HG03103 (cell line): Measurements from ENCODE around the gene SCG5.

Experiments used
- ATAC-seq: cut with Tn5 transposase; IDR thresholded peaks from one replicate; pipeline ENCODE4 v1.9.1; 2021; ENCODE audit warnings: low read depth; ENCODE audit not compliant: unreplicated experiment

Gene SCG5

DNA sequence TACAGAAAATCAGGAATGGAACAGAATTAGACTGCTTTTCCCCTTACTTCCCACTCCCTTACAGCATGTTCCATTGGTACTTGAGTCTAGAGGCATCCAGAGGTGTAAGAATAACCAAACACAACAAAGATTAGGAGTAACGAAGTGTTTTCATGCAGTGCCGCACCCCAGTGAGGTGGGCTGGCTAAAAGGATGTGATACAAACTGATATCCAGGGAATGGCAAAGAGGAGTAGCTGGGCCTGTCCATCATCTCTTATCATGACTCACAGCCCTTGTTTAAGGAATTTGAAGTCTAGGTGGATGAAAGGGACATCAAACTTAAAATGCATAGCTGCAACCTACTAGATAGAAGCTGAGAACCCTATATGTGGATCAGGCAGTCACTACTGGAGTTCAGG lies 16.4 kb downstream of the SCG5 start:
- no peak for ATAC-seq

GRCh38 chr15:32659340-32660155 lies 18.0 kb downstream of the SCG5 start:
- ATAC-seq: no peak

DNA sequence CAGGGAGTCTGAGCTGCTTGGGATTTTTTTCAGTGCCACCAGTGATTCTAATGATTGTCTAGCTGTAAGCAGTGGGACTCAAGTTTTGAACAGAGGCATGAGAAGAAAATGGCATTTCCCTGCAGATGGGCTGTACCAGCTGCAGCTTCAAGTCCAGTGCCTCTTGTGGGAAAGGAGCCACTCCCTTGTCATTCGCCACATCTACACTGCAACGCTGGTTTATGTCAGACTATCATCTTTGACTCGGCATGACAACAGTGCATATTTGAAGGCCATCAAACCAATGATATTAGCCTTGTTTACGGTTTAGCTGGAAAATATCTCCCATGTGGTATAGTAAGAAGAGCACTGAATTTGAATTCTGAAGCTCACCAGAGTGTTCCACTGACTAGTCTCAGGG lies 22.2 kb downstream of the SCG5 start:
- no peak for ATAC-seq

- ATAC-seq: no peak
Measured at GRCh38 chr15:32664796-32665195, 23.3 kb downstream of the SCG5 start.

GRCh38 chr15:32667321-32667720 lies 25.8 kb downstream of the SCG5 start:
- ATAC-seq: no peak

DNA sequence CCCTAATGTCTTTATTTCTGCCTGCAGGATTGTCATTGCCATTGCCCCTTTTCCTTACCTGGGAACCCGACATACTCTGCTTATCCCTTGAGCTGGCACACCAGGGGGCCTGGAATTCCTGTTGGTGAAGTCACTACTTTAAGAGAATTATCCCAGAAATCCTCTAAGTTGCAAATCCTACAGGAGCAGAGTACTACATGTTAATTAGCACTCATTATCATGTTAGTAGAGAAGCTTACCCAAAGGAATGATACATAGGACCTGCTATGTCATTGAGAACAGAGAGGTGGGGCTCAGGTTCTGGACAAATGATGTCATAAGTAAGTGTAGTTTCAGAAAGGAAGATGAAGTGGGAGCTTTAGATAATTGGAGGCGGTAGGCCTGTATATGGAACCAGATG lies 27.4 kb downstream of the SCG5 start:
- no peak for ATAC-seq

- ATAC-seq: no peak
Measured at GRCh38 chr15:32669896-32670611, 28.5 kb downstream of the SCG5 start.

DNA sequence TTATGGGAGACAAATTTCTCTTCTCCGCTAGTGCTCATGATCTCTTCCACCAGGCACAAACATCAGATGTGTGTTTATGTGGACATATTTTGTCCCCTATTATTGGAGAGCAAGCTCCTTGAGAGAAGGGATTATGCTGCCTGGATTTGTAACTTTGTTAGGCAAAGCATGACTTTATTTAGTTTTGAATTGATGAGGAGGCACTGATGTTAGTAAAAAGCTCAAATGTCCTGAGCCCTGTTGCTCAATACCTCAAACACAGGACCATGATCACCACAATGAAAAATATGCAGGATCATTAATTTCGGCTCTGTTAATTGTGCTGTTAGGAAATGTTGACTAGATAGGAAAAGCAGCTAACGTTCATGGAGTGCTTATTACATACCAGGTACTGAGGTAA lies 29.1 kb downstream of the SCG5 start:
- no peak for ATAC-seq

DNA sequence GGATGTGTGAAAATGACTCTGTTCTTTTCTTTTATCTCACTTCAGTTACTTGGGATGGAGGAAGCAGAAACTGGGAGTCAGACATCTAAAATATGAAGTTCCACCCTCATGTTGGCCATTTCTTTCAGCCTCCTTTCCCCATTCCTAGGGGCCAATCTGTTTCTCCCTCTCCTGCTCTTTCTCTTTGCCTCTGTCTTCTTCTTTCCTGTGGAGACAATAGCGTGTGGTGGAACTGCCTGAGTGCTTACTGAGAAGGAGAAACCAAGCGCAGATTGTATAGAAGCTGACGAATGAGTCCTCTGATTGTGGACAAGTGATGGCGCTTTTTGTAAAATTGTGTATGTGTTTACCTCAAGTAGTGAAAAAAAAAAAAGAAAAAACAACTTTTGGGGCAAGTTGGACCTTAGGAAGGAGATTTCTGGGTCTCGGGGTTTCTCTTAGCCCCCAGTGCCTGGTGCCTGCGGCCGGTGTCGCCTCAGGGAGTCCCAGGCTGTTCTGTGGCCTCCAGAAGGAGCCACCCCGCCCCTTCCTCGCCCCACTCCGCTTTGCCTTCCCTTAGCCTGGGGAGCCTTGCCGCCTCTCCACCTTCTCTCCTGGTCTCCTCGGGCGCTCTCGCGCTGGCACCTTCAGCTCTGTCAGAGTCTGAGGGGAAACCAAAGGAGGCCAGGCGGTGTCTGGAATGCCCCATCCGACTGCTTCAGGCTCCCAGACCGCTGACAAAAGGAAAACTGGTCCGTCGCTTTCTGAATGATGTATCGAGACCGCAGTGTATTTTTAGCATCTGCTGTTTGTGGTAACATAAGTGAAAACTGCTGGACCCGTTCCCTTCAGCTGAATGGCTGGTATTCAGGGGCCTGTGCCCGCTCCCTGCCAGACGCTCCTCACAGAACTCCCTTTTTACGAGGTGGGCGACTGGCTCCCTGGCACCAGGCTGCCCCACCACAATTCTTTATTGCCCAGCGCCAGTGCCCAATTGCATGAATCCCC lies 30.1 kb downstream of the SCG5 start:
- ATAC-seq: no peak

- ATAC-seq: no peak
Measured at GRCh38 chr15:32674681-32675080, 33.2 kb downstream of the SCG5 start.

DNA sequence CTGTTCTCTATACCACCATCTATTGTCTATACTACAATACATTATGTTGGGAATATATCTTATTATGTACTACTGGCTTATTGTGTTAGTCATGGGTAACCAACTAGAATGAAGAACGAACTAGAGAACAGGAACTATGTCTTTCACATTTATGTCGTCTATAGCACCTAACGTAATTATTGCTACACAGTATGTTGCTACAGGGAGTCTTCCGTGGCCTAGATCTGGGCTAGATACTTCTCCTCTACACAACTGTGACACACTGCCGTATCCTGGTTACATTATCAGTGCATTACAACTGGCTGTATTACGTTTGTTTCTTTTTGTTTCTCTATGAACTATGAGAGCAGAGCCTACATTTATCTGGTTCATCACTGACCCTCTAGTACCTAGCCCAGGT lies 34.0 kb downstream of the SCG5 start:
- ATAC-seq: no peak

- ATAC-seq: no peak
Measured at GRCh38 chr15:32676169-32676568, 34.7 kb downstream of the SCG5 start.

- ATAC-seq: no peak
Measured at GRCh38 chr15:32677238-32677750, 35.8 kb downstream of the SCG5 start.

DNA sequence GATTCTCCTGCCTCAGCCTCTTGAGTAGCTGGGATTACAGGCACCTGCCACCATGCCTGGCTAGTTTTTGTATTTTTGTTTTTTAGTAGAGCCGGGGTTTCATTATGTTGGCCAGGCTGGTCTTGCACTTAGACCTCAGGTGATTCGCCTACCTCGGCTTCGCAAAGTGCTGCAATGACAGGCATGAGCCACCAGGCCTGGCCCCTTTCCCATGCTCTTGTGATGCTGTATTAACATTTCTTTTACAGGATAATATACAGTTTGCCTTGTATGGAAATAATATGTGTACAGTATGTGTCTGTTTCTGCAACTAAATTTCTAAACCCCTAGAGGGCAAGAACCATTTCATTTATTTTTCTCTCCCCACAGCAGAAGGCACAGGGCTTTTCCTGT lies 37.8 kb downstream of the SCG5 start:
- ATAC-seq: no peak

- no peak for ATAC-seq
Measured at GRCh38 chr15:32682569-32682968, 41.1 kb downstream of the SCG5 start.

GRCh38 chr15:32682977-32683630 lies 41.6 kb downstream of the SCG5 start:
- ATAC-seq: no peak

DNA sequence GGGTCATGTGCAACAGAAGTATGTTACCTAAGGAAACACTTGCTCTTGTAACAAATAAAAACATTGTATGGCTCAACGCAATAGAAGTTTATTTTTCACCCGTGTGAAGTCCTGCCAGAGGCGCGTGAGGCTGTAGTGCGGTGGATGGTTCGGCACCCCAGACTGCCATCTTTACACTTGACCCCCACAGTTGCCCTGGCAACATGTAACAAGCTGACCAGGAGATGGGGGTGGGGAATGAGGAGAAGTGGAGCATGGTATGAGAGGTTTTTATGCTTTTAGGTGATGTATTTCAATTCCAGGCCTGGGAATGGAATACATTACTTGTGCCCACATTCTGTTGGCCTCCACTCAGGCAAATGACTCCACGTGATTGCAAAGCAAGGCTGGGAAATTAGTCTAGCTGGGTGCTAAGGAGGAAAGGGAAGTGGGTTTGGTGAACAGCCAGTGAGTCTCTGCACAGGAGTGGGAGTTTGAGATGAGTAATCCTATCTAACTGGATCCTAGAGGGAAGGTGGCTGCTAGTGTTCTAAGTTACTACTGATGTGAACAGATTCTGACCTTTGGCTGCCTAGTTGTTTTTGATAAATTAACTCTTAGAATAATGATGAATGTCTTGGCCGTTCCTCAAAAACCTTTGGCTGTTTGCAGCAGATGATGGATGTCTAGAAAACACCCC lies 42.5 kb downstream of the SCG5 start:
- ATAC-seq: no peak

GRCh38 chr15:32685576-32685975 lies 44.1 kb downstream of the SCG5 start:
- no peak for ATAC-seq

GRCh38 chr15:32687556-32687955 lies 46.0 kb downstream of the SCG5 start:
- ATAC-seq: no peak
